Spleen (tissue), 7 donors: Measurements from ENCODE around the gene ASB13.

ENCODE experiments used
- CTCF ChIP-seq, 11 experiments: fragments of 200-600 bp in 7 of 11; fragments of 450-650 bp in 4 of 11; sonication (generic) in 4 of 11; IDR thresholded peaks in 8 of 11; conservative IDR thresholded peaks in 3 of 11; 1 replicate in 7 of 11; 2 replicates in 4 of 11; pipeline versions ENCODE4 v1.4.0 to v1.8.0; 2016 to 2021; ENCODE audit warnings: antibody characterized with exemption in 11 of 11, inconsistent platforms in 4 of 11, mild to moderate bottlenecking in 1 of 11
- POLR2A ChIP-seq, 3 donors: fragments of 450-650 bp; IDR thresholded peaks; one replicate each; pipeline ENCODE4 v1.5.1; 2017; ENCODE audit warnings: antibody characterized with exemption in 3 of 3, mild to moderate bottlenecking in 1 of 3
- donor health status: DM: no; HTN: no; CAD: no; lungs with moderate emphysema.
- donor health status: DM: no; HTN: no; CAD: no.
- donor health status: DM: no; HTN: no; CAD: no.

GRCh38 chr10:5692461-5693358, 26.3 kb upstream of the ASB13 start:
- no peak for TF ChIP-seq CTCF (IDR thresholded peaks at IDR 0.05 in 8 of 11, conservative IDR thresholded peaks at IDR 0.05 in 3 of 11)
- no peak for TF ChIP-seq POLR2A (IDR thresholded peaks at IDR 0.05)
